Measurements from ENCODE around the gene NLGN4X. TPM values are rescaled to one million over a fixed set of nuclear protein-coding genes. Genes with fewer than 3 reads are reported as not detected.
"Not testable (repeated sequence)": the region's sequence is repeated elsewhere in the genome, so short reads cannot be mapped to it uniquely, and the experiment has no call there.

The NLGN4X gene
- polyA plus RNA-seq, 4 donors: 11.1 to 15.7 (median 14.6) TPM

- no peak for DNase-seq (ENCODE audit: low read depth in 4 of 4, low spot score in 3 of 4)
These were observed 209.6 kb downstream of the NLGN4X start for GRCh38 chrX:6019076-6019475.

DNA sequence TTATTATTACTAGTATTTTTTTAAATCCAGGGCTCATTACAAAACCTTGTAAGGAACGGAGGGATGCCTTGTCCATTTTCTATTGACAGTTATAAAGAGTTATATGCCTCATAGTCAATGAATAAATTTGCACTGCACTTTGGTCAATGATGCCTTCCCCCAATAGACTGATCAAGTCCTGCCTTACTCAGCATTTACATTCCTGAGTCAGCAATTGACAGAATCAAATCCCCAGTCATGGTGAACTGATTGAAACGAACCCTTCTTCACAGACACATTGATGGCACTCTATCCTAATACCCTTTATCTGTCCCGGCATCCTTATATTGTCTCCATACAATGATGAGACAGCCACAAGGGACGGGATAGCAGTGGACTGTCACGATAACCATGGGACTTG lies 213.2 kb downstream of the NLGN4X start:
- DNase-seq (ENCODE audit: low read depth in 4 of 4, low spot score in 3 of 4): no peak

DNA sequence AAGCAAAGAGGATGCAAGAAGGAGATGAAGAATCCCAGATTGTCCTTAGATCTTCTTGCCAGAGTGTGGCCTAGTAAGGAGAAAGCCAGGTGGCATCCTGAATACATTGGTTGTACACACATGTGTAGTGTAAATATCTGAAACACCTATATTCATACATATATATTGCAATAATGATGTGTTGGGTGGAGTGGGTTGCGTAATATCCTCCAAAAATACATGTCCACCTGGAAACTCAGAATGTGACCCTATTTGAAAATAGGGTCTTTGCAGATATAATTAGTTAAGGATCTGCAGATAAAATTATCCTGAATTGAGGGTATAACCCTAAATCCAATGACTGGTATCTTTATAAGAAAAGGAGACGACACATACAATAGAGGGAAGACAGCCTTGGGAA lies 216.3 kb downstream of the NLGN4X start:
- no peak for DNase-seq (ENCODE audit: low read depth in 4 of 4, low spot score in 3 of 4)

DNA sequence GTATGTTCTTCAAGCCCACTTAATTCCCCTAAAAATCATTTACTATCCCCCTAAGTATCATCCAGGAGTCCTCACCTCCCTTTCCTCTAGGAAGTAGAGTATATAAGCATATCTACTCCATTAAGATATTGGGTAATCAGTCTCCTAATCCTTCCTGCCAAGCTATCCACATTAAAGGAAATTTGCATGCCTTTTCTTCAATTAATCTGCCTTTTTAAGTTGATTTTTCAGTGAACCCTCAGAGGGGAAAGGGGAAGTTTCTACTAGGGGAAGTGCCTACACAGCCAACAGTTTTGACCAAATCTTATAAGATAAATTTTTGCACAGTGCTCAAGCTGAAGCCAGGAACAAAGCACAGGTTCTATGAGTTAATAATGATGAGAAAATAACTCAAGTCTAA lies 222.8 kb downstream of the NLGN4X start:
- DNase-seq (ENCODE audit: low read depth in 4 of 4, low spot score in 3 of 4): no peak

DNA sequence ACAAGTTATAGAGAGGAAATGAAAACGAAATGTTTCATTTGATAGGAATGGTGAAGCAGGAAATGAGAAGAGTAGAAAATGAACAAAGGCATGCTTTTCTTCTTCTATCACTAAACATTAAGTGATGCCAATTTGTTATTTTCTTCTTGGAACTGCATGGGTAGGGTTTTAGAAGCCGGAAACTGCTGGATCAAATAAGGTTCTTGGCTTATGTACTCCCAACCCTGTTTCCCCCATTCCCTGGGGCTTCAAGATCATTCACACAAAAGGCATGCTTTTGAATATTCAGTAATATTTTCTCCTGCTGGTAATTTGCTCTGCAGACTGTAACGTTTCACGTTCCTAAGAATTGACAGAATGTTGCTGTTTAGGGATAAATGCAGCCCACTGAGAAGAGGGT lies 224.1 kb downstream of the NLGN4X start:
- DNase-seq (ENCODE audit: low read depth in 4 of 4, low spot score in 3 of 4): no peak

DNA sequence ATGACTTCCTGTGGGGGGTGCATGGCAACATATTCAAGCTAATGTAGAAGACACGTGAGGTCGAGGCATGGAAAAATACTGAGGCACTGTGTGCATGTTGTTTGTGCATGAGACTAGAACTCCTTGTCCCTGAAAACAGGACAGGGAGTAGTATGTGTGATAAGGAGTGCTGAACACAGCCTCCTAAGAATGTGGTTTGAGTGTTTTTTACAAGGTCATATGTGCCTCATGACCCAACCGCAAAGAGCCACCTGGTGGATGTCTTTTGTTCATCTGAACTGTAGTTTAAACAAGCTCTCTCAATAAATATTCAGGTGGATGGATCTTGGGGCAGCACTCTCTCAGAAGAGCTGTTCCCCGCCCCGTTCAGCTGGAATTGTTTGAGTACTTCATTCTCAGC lies 226.6 kb downstream of the NLGN4X start:
- no peak for DNase-seq (ENCODE audit: low read depth in 4 of 4, low spot score in 3 of 4)

GRCh38 chrX:5998901-5999300 lies 229.8 kb downstream of the NLGN4X start:
- DNase-seq (ENCODE audit: low read depth in 4 of 4, low spot score in 3 of 4): no peak

- DNase-seq (ENCODE audit: low read depth in 4 of 4, low spot score in 3 of 4): no peak
These were observed 230.2 kb downstream of the NLGN4X start for GRCh38 chrX:5998456-5998855.

GRCh38 chrX:5991393-5991792 lies 237.3 kb downstream of the NLGN4X start:
- DNase-seq (ENCODE audit: low read depth in 4 of 4, low spot score in 3 of 4): no peak

DNA sequence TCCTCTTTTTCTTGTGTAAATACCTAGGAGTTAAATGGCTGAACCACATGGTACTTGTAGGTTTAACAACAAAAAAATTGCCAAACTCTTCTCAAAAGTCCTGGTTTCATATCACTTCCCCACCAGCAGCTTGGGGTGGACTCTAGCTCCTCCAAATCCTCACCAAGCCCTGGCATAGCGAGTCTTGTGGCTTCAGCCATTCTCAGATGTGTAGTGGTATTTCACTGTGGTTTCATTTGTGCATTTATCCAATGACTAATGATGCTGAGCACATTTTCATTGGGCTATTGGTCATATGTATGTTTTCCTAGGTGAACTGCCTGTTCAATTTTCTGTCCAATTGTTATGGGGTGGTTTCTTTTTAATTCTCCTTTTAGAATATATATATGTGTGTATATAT lies 249.3 kb downstream of the NLGN4X start:
- no peak for DNase-seq (ENCODE audit: low read depth in 4 of 4, low spot score in 3 of 4)

DNA sequence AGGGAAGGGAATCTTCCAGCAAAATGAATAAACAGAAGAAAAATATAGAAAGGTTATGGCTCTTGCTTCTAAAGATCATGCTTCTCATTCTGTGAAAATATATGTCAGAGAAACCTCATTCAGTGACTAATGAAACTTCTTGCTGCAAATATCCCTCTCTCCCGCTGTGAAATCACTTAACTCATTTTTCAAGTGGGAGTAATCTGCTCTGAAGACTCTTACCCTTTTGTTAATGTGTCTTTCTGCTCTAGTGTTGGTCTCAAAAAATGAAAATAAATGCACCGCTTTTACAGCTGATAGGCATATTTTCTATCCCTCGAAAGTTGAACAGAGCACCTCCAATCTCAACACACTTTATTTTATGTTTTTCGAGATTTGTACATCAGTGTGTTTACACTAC lies 252.3 kb downstream of the NLGN4X start:
- DNase-seq (ENCODE audit: low read depth in 4 of 4, low spot score in 3 of 4): no peak

DNA sequence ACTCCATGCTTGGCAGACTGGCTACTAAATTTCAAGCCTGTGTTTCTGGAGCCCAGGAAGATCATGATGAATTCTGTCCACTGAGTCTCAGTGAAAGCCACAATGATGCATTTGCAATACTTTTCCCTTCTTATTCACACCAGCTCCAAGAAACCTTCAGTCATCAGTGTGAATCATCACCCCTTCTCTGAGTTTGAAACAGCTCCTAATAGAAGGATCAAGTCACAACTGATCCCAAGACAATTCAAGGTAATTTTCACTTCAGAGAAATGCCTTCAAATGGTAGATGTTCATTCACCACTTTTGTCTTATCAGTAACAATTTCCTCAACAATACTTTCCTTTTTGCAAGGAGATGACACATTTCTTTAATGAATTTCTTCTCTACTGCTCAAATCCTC lies 257.4 kb downstream of the NLGN4X start:
- DNase-seq (ENCODE audit: low read depth in 4 of 4, low spot score in 3 of 4): no peak

GRCh38 chrX:5965406-5965805 lies 263.3 kb downstream of the NLGN4X start:
- no peak for DNase-seq (ENCODE audit: low read depth in 4 of 4, low spot score in 3 of 4)

GRCh38 chrX:5959286-5959685 lies 269.4 kb downstream of the NLGN4X start:
- DNase-seq (ENCODE audit: low read depth in 4 of 4, low spot score in 3 of 4): no peak

- no peak for DNase-seq (ENCODE audit: low read depth in 4 of 4, low spot score in 3 of 4)
These were observed 270.1 kb downstream of the NLGN4X start for GRCh38 chrX:5958523-5958922.

- DNase-seq (ENCODE audit: low read depth in 4 of 4, low spot score in 3 of 4): no peak
These were observed 271.2 kb downstream of the NLGN4X start for GRCh38 chrX:5957506-5957905.

DNA sequence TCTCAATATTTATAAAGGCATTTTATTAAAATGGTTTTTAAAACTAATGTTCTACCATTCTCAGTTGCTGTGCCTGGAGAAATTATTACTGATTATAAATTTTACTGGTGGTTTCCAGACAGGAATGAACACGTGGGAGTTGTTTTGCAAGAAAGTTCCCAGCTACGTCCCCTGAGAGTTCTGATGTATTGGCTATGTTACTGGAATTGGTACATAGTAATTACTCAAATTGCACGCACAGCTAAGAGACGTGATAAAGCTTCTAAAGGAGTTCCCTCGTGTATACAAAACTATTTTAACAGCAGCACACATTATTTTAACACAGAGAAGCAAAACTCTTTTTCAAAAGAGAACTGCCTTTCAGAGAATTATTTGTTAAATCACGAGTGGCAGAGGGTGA lies 292.2 kb downstream of the NLGN4X start:
- DNase-seq (ENCODE audit: low read depth in 4 of 4, low spot score in 3 of 4): no peak

DNA sequence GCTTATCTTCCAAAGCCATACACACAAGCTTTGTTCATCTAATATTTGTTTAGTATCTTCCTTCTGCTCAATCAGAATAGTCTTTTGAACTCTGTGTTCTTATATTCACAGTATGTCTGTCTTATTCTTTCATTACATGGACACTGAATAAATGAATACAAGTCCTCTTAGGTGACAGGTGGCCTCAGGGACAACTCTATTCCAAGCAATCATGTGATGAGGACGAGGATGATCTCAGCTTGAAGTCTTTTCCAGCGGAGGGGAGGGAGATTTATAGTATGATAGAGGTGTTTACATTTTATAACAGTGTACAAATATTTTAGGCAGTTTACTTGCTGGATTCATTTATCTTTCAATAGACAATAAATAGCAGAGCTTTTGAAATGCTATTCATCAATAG lies 300.4 kb downstream of the NLGN4X start:
- no peak for DNase-seq (ENCODE audit: low read depth in 4 of 4, low spot score in 3 of 4)

DNA sequence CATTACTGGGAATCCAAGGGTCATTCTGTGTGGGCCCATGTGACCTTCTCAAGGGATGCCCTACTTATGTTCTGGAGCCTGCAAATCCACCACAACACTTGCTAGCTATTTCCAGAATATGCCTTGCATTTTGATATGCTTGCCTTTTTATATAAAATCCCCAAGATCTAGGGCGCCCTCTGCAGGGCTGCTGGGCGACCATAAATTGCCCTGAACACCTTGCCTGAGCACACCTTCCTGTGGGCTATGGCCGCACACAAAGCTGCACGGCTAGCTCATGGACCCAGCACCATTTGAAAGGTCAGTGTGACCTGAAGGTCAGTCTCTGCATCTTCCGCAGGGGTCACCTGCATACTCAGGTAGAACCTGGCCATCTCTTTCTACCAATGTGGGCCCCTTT lies 311.7 kb downstream of the NLGN4X start:
- no peak for DNase-seq (ENCODE audit: low read depth in 4 of 4, low spot score in 3 of 4)

DNA sequence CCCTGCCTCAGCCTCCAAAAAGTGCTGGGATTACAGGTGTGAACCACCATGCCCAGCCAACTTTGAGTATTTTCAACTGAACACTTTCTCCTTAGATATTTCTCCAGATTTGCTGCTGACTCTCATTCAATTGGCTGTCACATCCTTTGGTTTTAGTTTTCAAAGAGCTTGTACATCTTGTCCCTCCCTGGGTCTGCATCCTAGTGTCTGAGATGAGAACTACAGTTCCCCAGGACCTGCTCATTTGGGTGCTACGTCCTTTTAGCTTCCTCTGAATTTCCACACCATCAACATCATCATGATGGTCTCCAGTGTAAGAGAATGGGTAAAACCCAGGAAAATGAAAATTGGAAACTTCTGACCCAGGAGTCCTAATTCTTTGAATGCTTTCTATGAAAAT lies 312.9 kb downstream of the NLGN4X start:
- DNase-seq (ENCODE audit: low read depth in 4 of 4, low spot score in 3 of 4): no peak

DNA sequence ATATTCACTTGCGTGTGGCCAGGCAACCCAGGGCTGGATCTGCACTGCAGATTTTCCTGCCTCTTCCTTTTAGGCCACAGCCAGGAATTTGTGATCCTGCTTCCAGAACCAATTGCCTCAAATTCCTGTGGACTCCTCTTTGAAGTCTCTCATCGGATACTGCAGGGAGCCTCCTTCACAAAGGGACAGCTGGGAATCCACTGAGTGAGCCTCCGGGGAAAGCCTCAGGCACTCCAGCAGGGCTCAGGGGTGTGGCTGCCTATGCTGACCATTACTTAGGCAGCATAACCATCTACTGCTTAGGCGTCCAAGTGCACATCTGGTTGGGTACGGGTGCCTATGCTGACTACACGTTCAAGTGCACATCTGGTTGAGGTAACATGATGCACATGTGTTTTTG lies 321.5 kb downstream of the NLGN4X start:
- DNase-seq (ENCODE audit: low read depth in 4 of 4, low spot score in 3 of 4): no peak

DNA sequence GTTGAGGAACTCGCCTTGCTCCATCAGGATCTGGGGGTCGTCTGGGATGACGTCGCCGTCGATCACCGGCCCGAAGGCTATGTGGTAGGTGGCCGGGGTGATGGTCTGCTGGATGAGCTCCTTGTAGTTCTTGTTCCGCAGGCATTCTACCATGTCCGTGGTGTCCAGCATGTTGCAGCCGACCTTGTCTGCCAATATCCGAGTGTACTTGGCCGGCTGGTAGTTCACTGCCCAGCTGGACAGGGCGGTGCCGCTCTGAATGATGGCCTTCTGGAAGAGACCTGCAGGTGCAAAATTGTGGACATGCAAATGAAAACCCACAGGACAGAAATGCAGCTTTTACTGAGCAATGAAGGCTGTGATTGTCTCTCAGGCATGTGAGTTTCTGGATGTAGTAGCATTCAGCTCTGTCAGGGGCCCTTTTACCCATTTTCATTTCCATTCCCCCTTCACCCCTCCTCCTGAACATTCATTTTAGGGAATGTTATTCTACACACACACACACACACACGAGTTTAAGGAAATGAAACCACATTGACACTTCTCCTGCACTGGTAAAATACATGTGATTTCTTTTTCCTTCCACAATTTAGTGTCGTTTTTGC lies 325.0 kb downstream of the NLGN4X start:
- DNase-seq (ENCODE audit: low read depth in 4 of 4, low spot score in 3 of 4): not testable (repeated sequence)

DNA sequence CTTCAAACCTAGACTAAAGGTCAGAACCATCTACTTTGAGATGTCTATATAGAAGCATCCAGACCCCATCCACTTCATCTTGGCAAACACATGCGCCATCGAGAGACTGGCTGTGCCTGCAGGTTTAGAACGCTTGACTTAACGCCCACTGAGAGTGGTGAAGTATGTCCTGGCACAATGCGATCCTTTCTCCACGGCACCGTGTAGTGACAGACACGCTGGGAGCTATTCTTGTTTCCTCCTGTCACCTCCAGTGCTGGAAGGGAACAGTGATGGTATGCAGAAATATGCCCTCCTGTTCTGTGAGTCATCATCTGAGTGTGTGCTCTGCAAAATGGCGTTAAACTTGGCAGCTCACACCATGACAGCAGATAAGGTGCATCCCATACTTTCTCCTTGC lies 330.2 kb downstream of the NLGN4X start:
- no peak for DNase-seq (ENCODE audit: low read depth in 4 of 4, low spot score in 3 of 4)
